Measurements from ENCODE around the gene FBN1.

FBN1 gene

GRCh38 chr15:48645558-48646330 lies at the start of gene FBN1:
Gene FBN1 (minus strand): TSS chr15:48645709. CDS start chr15:48644769, 940 bp downstream.
- no peak for DNase-seq

- no peak for DNase-seq
Measured at GRCh38 chr15:48693484-48693883, 48.0 kb upstream of the FBN1 start.

GRCh38 chr15:48688493-48688892 lies 43.0 kb upstream of the FBN1 start:
- no peak for DNase-seq

GRCh38 chr15:48683991-48684765 lies 38.7 kb upstream of the FBN1 start:
- DNase-seq = no peak

- DNase-seq = no peak
Measured at GRCh38 chr15:48682942-48683651, 37.6 kb upstream of the FBN1 start.

- DNase-seq = no peak
Measured at GRCh38 chr15:48681353-48681752, 35.8 kb upstream of the FBN1 start.

- DNase-seq = no peak
Measured at GRCh38 chr15:48680841-48681240, 35.3 kb upstream of the FBN1 start.

GRCh38 chr15:48679952-48680351 lies 34.4 kb upstream of the FBN1 start:
- no peak for DNase-seq

GRCh38 chr15:48678851-48679250 lies 33.3 kb upstream of the FBN1 start:
- no peak for DNase-seq

- DNase-seq = no peak
Measured at GRCh38 chr15:48677821-48678220, 32.3 kb upstream of the FBN1 start.

GRCh38 chr15:48675436-48675835 lies 29.9 kb upstream of the FBN1 start:
- DNase-seq = no peak

- no peak for DNase-seq
Measured at GRCh38 chr15:48674876-48675275, 29.4 kb upstream of the FBN1 start.

- no peak for DNase-seq
Measured at GRCh38 chr15:48672206-48672605, 26.7 kb upstream of the FBN1 start.

GRCh38 chr15:48671103-48672022 lies 25.9 kb upstream of the FBN1 start:
- DNase-seq = no peak

GRCh38 chr15:48667701-48668100 lies 22.2 kb upstream of the FBN1 start:
- DNase-seq = no peak

- DNase-seq = no peak
Measured at GRCh38 chr15:48664436-48664835, 18.9 kb upstream of the FBN1 start.

GRCh38 chr15:48657950-48658591 lies 12.6 kb upstream of the FBN1 start:
- no peak for DNase-seq

- DNase-seq = no peak
Measured at GRCh38 chr15:48654801-48655200, 9.3 kb upstream of the FBN1 start.

GRCh38 chr15:48653913-48654670 lies 8.6 kb upstream of the FBN1 start:
- DNase-seq = no peak

- no peak for DNase-seq
Measured at GRCh38 chr15:48653216-48653615, 7.7 kb upstream of the FBN1 start.

GRCh38 chr15:48652510-48653076 lies 7.1 kb upstream of the FBN1 start:
- DNase-seq = no peak
